NCI-H2171 treated with DMSO at 0.1 percent for 48 hours (cell line): Measurements from ENCODE around the gene FUCA2.
"Not testable (repeated sequence)": the region's sequence is repeated elsewhere in the genome, so short reads cannot be mapped to it uniquely, and the experiment has no call there.

ENCODE experiments used
- DNase-seq: peaks from one replicate; lab custom pipeline; 2025; lab: John Stamatoyannopoulos, UW

The FUCA2 gene

GRCh38 chr6:143498428-143498827 lies 13.1 kb downstream of the FUCA2 start:
- no peak for DNase-seq

GRCh38 chr6:143496974-143497373 lies 14.5 kb downstream of the FUCA2 start:
- DNase-seq, result no peak

DNA sequence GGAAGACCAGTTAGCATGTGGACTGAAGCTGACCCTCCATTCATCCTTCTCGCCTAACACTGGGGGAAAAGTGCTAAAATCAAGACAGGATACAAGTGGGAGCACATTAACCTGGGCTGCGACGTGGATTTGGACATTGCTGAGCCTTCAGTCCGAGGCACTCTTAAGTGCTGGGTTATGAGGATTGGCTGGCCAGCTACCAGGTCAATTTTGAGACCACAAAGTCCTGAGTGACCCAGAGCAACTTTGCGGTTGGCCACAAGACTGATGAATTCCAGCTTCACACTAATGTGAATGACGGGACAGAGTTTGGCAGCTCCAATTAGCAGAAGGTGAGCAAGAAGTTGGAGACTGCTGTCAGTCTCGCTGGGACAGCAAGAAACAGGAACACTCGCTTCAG lies 20.7 kb downstream of the FUCA2 start:
- no peak for DNase-seq

DNA sequence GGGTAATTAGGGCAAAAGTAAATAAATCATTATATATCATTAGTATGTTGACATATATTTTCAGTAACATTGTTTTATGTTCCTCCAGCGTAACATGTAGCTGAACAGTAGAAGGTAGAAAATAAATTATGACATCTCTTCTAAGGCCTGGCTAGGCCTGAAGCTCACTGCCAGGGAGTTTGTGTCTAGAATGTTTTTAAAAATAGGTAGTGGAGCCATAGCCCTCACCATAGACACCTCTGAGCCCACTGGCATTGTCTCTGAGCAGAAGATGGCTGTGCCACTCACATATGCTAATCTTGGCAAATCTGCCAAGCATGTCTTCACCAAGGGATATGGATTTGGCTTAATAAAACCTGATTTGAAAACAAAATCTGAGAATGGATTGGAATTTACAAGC lies 21.3 kb downstream of the FUCA2 start:
- no peak for DNase-seq

- DNase-seq, result no peak
Observed at GRCh38 chr6:143486752-143487151, 24.8 kb downstream of the FUCA2 start.

GRCh38 chr6:143485967-143486366 lies 25.6 kb downstream of the FUCA2 start:
- no peak for DNase-seq

DNA sequence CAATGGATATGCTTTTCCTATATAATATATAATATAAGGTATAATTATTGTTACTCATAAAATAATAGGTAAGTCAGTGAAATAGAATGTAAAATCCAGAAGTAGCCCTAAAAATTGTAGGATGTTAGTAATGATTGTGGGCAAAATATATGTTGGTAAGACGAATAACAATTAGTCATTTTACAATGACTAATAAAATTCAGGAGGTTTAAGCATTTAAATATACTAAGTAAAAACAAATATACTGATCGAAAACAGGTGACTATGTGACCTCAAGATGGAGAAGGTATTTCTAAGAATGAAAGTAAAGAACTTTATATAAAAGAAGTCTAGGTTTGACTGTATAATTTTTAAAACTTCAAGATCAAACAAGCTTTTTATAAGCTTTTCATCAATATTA lies 28.9 kb downstream of the FUCA2 start:
- DNase-seq, result no peak

GRCh38 chr6:143478479-143479062 lies 32.9 kb downstream of the FUCA2 start:
- DNase-seq, result no peak

GRCh38 chr6:143476545-143476944 lies 35.0 kb downstream of the FUCA2 start:
- no peak for DNase-seq

- no peak for DNase-seq
Observed at GRCh38 chr6:143471822-143472221, 39.7 kb downstream of the FUCA2 start.

DNA sequence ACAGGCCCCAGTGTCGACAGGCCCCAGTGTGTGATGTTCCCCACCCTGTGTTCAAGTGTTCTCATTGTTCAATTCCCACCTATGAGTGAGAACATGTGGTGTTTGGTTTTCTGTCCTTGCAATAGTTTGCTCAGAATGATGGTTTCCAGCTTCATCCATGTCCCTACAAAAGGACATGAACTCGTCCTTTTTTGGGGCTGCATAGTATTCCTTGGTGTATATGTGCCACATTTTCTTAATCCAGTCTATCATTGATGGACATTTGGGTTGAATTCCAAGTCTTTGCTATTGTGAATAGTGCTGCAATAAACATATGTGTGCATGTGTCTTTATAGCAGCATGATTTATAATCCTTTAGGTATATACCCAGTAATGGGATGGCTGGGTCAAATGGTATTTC lies 42.7 kb downstream of the FUCA2 start:
- DNase-seq, result not testable (repeated sequence)

DNA sequence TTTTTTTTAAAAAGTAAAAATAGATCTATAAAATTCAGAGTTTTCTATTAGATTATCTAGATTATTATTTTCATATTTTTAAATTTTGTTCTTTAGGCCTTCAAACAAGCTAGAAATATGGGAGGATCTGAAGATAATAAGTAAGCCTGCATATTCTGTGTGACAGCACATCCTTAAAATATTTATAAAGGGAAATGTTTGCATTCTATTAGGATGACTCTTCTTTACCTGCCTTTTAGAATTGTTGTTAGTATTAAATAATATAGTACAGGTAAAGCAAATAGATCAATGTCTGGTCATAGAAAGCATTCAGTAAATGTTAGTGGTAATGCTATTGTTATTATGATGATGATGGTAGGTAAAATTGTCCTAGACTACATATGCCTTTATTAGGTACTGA lies 43.5 kb downstream of the FUCA2 start:
- no peak for DNase-seq

- DNase-seq, result no peak
Observed at GRCh38 chr6:143465546-143465945, 46.0 kb downstream of the FUCA2 start.

- DNase-seq, result no peak
Observed at GRCh38 chr6:143457563-143458359, 53.8 kb downstream of the FUCA2 start.

- no peak for DNase-seq
Observed at GRCh38 chr6:143451531-143451930, 60.0 kb downstream of the FUCA2 start.

DNA sequence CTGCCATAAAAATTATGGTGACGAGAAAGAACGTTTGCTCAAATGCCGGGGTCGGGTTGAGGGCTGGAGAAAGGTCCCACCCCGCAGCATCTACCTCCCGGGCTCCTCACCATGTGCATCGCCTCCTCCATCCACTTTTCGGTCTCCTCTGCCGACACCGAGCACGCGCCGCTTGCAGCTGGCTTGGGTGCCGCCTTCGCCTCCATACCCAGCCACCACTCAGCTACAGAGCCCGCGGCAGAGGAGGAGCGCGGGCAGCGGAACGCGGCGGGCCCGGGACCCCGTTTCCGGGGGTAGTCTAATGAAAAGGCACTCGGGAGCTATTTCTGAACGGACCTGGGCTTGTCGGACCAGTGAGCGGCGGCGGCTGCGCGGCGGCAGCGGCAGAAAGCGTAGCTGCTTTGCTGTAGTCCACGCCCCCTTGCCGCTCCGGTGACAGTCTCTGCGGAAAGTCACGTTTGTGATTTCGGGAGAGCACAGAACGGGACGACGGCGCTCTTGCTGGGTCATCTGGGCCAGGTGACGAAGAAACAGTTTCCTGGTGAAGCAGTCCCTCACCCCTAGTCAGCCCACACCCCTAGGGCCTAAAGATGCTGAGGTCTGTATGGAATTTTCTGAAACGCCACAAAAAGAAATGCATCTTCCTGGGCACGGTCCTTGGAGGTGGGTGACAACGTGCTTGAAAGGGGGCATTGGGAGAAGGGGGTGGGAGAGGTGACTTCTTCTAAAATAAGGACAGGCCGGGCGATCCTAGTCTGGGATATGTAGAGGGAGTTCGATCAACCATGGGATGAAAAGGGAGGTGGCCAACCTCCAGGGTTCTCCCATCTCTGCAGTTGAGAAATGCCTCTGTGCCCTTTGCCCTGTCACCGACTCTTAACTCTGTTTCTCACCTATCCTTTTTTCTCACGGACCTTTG lies 60.8 kb downstream of the FUCA2 start, which contains the start of the genes ADAT2 and PEX3:
Gene ADAT2, minus strand, starts transcription at position 243 of the 919 bp plus-strand sequence. Its CDS starts 37 bp downstream, at position 206.
Gene PEX3, plus strand, starts transcription at position 353 of the 919 bp plus-strand sequence. Its CDS starts 238 bp downstream, at position 591.
- DNase-seq, result peak; percentile 96

DNA sequence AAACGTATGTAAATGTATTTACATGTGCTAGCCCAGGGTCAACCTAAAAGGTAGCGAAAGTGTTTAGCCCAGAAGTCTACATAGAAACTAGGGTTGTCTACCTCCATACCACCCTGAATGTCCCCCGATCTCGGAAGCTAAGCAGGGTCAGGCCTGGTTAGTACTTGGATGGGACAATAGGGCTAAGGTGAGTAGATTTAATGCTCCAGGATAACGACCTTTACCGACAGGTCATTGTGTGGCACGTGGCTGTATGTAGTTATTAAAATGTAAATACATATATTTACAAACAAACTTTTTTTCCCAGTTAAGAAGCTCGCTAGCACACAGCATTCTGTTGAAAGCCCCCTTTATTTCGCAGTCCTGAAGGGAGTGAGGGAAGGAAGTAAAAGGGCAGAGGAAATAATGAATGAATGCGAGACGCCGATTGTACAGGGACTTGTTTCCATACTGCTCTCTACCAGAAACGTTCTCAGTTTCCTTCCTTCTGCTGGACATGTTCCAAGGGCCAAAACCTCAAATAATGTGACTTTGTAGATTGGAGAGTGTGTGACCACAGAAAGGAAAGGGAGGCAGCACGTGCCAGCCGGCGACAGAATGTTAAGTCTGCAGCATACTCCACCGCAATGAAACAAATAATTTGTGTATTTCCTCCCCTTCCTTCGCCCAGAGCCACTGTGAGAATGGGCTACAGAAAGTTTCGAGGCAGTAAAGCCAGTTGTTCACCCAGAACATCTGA lies 61.6 kb downstream of the FUCA2 start:
- DNase-seq, result peak; percentile 56

- DNase-seq, result no peak
Observed at GRCh38 chr6:143449082-143449713, 62.3 kb downstream of the FUCA2 start.

DNA sequence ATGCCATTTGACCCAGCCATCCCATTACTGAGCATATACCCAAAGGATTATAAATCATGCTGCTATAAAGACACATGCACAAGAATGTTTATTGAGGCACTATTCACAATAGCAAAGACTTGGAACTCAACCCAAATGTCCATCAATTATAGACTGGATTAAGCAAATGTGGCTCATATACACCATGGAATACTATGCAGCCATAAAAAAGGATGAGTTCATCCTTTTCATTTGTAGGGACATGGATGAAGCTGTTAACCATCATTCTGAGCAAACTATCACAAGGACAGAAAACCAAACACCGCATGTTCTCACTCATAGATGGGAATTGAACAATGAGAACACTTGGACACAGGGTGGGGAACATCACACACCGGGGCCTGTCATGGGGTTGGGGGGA lies 63.7 kb downstream of the FUCA2 start:
- DNase-seq, result not testable (repeated sequence)
